HepG2 (cell line): ENCODE results near the gene ADAMTSL3. TPM values are rescaled to one million over a fixed set of nuclear protein-coding genes. Genes with fewer than 3 reads are reported as not detected.

Source experiments
- ATAC-seq: fragments of 200-7000 bp; cut with Tn5 transposase; 3 replicates; pipeline ENCODE4 v1.9.1; 2020; ENCODE audit warnings: mild to moderate bottlenecking, moderate library complexity
- BruUV-seq: library from RNA; stranded (reverse); fragments of 400-500 nt; replicated peaks from 2 replicates; lab custom pipeline; 2021; lab: Mats Ljungman, UMichigan
- CTCF ChIA-PET: fragments of 300-600 bp; formaldehyde crosslinking; extraction: SDS; loops from one replicate; lab custom pipeline; 2021; ENCODE audit warnings: low total read pairs, inconsistent platforms, low intra/inter-chr PET ratio; lab: Yijun Ruan, JAX
- POLR2A ChIA-PET: fragments of 350-600 bp; sonication (Branson Sonifier 250); formaldehyde crosslinking; loops from one replicate; lab custom pipeline; 2020; ENCODE audit warnings: antibody characterized with exemption, inconsistent platforms; lab: Yijun Ruan, JAX
- DNase-seq: peaks from one replicate; pipeline ENCODE4 v3.0.0-alpha.2; 2015; ENCODE audit warnings: low spot score
- FAIRE-seq: peaks from 3 replicates; lab custom pipeline; 2011; peaks lifted over from hg19 to GRCh38; lab: Jason Lieb, UNC
- H2AFZ ChIP-seq: one replicate; pipeline ENCODE4 v1.6.1; 2011; ENCODE audit warnings: low read length, inconsistent platforms
- H3K27ac ChIP-seq: fragments of 300-600 bp; 3 replicates; pipeline ENCODE4 v1.8.0; 2011; ENCODE audit warnings: mixed run types, mild to moderate bottlenecking, mixed read lengths, low read length, inconsistent platforms; ENCODE audit not compliant: insufficient read depth; ENCODE audit errors: extremely low read length
- H3K27me3 ChIP-seq, 2 experiments: fragments of 200-600 bp in 1 of 2; 2 replicates in 1 of 2; 3 replicates in 1 of 2; pipeline versions ENCODE4 v1.6.0 to v1.8.0; 2011; ENCODE audit warnings: low read length in 2 of 2, mild to moderate bottlenecking in 2 of 2, moderate library complexity in 2 of 2, inconsistent platforms in 1 of 2; ENCODE audit not compliant: insufficient read depth in 2 of 2, control insufficient read depth in 1 of 2
- H3K36me3 ChIP-seq, 2 experiments: fragments of 200-600 bp in 1 of 2; replicated peaks in 1 of 2; 2 replicates in 1 of 2; 3 replicates in 1 of 2; pipeline versions ENCODE4 v1.5.1 to v1.8.0; 2011; ENCODE audit warnings: low read length in 2 of 2, inconsistent platforms in 1 of 2; ENCODE audit not compliant: insufficient read depth in 2 of 2, control insufficient read depth in 1 of 2
- H3K4me1 ChIP-seq: 2 replicates; pipeline ENCODE4 v1.5.1; 2012; ENCODE audit warnings: low read length, inconsistent platforms; ENCODE audit not compliant: insufficient read depth
- H3K4me2 ChIP-seq: 2 replicates; pipeline ENCODE4 v1.6.0; 2011; ENCODE audit warnings: low read depth, low read length, inconsistent platforms
- H3K4me3 ChIP-seq, 3 experiments: fragments of 200-600 bp in 1 of 3; sonication (generic), shearing (Covaris generic) in 1 of 3; replicated peaks in 1 of 3; 2 replicates each; pipeline ENCODE4 v1.5.1; 2011 to 2016; ENCODE audit warnings: low read length in 3 of 3, inconsistent platforms in 2 of 3, low read depth in 2 of 3, mild to moderate bottlenecking in 2 of 3, control low read depth in 1 of 3, mixed read lengths in 1 of 3; ENCODE audit not compliant: insufficient read depth in 1 of 3
- H3K79me2 ChIP-seq: one replicate; pipeline ENCODE4 v1.6.1; 2011; ENCODE audit warnings: low read length, inconsistent platforms; ENCODE audit not compliant: insufficient read depth
- H3K9ac ChIP-seq: 2 replicates; pipeline ENCODE4 v1.6.0; 2011; ENCODE audit warnings: mild to moderate bottlenecking, low read depth, low read length, inconsistent platforms; ENCODE audit not compliant: insufficient read depth
- H3K9me3 ChIP-seq: 2 replicates; pipeline ENCODE4 v1.5.1; 2012; ENCODE audit warnings: mild to moderate bottlenecking, low read length
- H4K20me1 ChIP-seq: 2 replicates; pipeline ENCODE4 v1.6.0; 2011; ENCODE audit warnings: inconsistent platforms, mild to moderate bottlenecking, low read length, moderate library complexity; ENCODE audit not compliant: insufficient read depth
- CEBPB ChIP-seq: IDR thresholded peaks from 2 replicates; pipeline ENCODE4 v1.6.1; 2011; ENCODE audit warnings: low read depth, low read length, improper control_type of control experiment, borderline replicate concordance
- EP300 ChIP-seq, 3 experiments: sonication (generic) in 1 of 3; formaldehyde crosslinking in 1 of 3; IDR thresholded peaks; 2 replicates each; pipeline versions ENCODE4 v1.5.1 to v1.6.1; 2011 to 2020; ENCODE audit warnings: low read depth in 2 of 3, low read length in 2 of 3, borderline replicate concordance in 1 of 3, improper control_type of control experiment in 1 of 3, mild to moderate bottlenecking in 1 of 3, missing genetic modification reagents in 1 of 3, moderate library complexity in 1 of 3
- FOSL2 ChIP-seq: sonication (generic); formaldehyde crosslinking; IDR thresholded peaks from 2 replicates; pipeline ENCODE4 v1.4.0; 2020; ENCODE audit warnings: missing genetic modification reagents
- GATA4 ChIP-seq: sonication (generic); IDR thresholded peaks from 2 replicates; pipeline ENCODE4 v1.6.1; 2016; ENCODE audit warnings: antibody characterized with exemption, low read depth, borderline replicate concordance
- HMG20A ChIP-seq: IDR thresholded peaks from 2 replicates; pipeline ENCODE4 v1.6.1; 2016; ENCODE audit warnings: borderline replicate concordance
- JUN ChIP-seq: sonication (generic); formaldehyde crosslinking; IDR thresholded peaks from 2 replicates; pipeline ENCODE4 v1.4.0; 2020; ENCODE audit warnings: mild to moderate bottlenecking, missing genetic modification reagents
- MAFF ChIP-seq: IDR thresholded peaks from 2 replicates; pipeline ENCODE4 v1.6.1; 2011; ENCODE audit warnings: low read depth, low read length, improper control_type of control experiment
- MAFK ChIP-seq, 2 experiments: IDR thresholded peaks in 1 of 2; conservative IDR thresholded peaks in 1 of 2; 2 replicates each; pipeline ENCODE4 v1.6.1; 2011; ENCODE audit warnings: improper control_type of control experiment in 2 of 2, low read length in 2 of 2
- NFE2L1 ChIP-seq: sonication (generic); formaldehyde crosslinking; IDR thresholded peaks from 2 replicates; pipeline ENCODE4 v1.4.0; 2020; ENCODE audit warnings: missing genetic modification reagents, mild to moderate bottlenecking, borderline replicate concordance
- NR2F6 ChIP-seq, 2 experiments: IDR thresholded peaks; 2 replicates each; pipeline ENCODE4 v1.6.1; 2016; ENCODE audit warnings: antibody characterized with exemption in 1 of 2, mild to moderate bottlenecking in 1 of 2
- SOX6 ChIP-seq, 2 experiments: fragments of 450-650 bp in 1 of 2; sonication (generic) in 1 of 2; formaldehyde crosslinking in 1 of 2; IDR thresholded peaks; 2 replicates each; pipeline versions ENCODE4 v1.4.0 to v1.6.1; 2017 to 2020; ENCODE audit warnings: antibody characterized with exemption in 1 of 2, mild to moderate bottlenecking in 1 of 2, missing genetic modification reagents in 1 of 2
- SPEN ChIP-seq: sonication (generic); formaldehyde crosslinking; IDR thresholded peaks from 2 replicates; pipeline ENCODE4 v1.5.1; 2020; ENCODE audit warnings: low read depth, mild to moderate bottlenecking, missing genetic modification reagents
- ZNF224 ChIP-seq: sonication (generic); formaldehyde crosslinking; IDR thresholded peaks from 2 replicates; pipeline ENCODE4 v1.5.0; 2020; ENCODE audit warnings: mild to moderate bottlenecking, missing genetic modification reagents
- ZNF274 ChIP-seq: sonication (generic); formaldehyde crosslinking; IDR thresholded peaks from 2 replicates; pipeline ENCODE4 v1.5.1; 2020; ENCODE audit warnings: mild to moderate bottlenecking, missing genetic modification reagents
- ZNF335 ChIP-seq: sonication (generic); formaldehyde crosslinking; IDR thresholded peaks from 2 replicates; pipeline ENCODE4 v1.4.0; 2020; ENCODE audit warnings: missing genetic modification reagents
- ZNF7 ChIP-seq: IDR thresholded peaks from 2 replicates; pipeline ENCODE4 v1.6.1; 2016; ENCODE audit warnings: missing biosample characterization, missing genetic modification reagents
- WGBS: methylation state at CpG from one replicate; pipeline ENCODE4 v1.1.6; 2017; ENCODE audit warnings: low lambda C conversion rate; 5-methylcytosine and 5-hydroxymethylcytosine counted together
- in situ Hi-C: cut with HindIII; loops from 2 replicates; pipeline ENCODE4 v1.10.0; 2017; ENCODE audit warnings: low pct_unique_long_range_greater_than_20kb; ENCODE audit not compliant: extremely low pct_ligation_motif_present
- intact Hi-C: fragments of 100-400 bp; cut with micrococcal nuclease; formaldehyde crosslinking; loops from one replicate; pipeline ENCODE4 v1.10.0; 2022; ENCODE audit not compliant: unreplicated experiment
- polyA plus RNA-seq, 8 experiments: library from polyadenylated mRNA; depleted of rRNA in 3 of 8; stranded (reverse) in 7 of 8; unstranded in 1 of 8; fragments of >200 nt; fragmentation: Illumina TruSeq in 4 of 8; extraction: Trizol in 4 of 8; gene quantifications; 2 replicates each; pipeline versions ENCODE4 v1.2.1 to v1.2.3, GENCODE V29; 2011 to 2016; ENCODE audit warnings: low read depth in 4 of 8, missing spikeins in 1 of 8, mixed read lengths in 1 of 8; ENCODE audit not compliant: insufficient read depth in 1 of 8
- total RNA-seq, 5 experiments: library from RNA; depleted of rRNA; stranded (reverse); fragments of >200 nt; fragmentation: Illumina TruSeq; extraction: Trizol; gene quantifications; 2 replicates each; pipeline ENCODE4 v1.2.3, GENCODE V29; 2016; ENCODE audit warnings: low read depth in 1 of 5
- TF ChIP-seq, protein P1 (sequence below): sonication (generic); formaldehyde crosslinking; IDR thresholded peaks from 2 replicates; pipeline ENCODE4 v1.9.0; 2021; ENCODE audit warnings: missing genetic modification reagents, mild to moderate bottlenecking, borderline replicate concordance
- TF ChIP-seq, protein P2 (sequence below): IDR thresholded peaks from 2 replicates; pipeline ENCODE4 v1.6.1; 2016; ENCODE audit warnings: missing compliant biosample characterization, missing genetic modification reagents, borderline replicate concordance

The ADAMTSL3 gene
- total and polyA plus RNA-seq, 2 of the 13 experiments (the other 11 are each of a cell fraction or from before 2014, with no cell fraction given): 0.04 to 0.09 TPM

DNA sequence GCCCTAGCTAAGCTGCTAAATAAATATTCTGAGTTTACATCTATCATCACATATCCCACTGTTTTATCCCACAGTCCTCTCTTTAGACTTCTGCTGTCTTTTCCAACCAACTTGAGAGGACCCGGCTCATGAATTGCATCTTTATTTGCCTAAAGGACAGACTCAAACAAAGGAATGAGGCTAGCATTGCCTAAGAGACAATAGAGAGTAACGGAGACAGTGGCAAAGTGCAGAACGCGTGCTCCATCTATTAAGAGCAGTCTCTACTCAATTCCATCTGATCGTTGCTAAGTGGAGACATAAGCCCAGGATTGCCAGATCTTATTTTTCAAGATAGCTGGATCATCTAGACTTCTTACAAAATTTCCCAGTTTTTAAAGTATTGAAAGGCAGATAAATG is 2.3 kb downstream of the ADAMTSL3 start (continued):
- TF ChIP-seq, protein P1, sequence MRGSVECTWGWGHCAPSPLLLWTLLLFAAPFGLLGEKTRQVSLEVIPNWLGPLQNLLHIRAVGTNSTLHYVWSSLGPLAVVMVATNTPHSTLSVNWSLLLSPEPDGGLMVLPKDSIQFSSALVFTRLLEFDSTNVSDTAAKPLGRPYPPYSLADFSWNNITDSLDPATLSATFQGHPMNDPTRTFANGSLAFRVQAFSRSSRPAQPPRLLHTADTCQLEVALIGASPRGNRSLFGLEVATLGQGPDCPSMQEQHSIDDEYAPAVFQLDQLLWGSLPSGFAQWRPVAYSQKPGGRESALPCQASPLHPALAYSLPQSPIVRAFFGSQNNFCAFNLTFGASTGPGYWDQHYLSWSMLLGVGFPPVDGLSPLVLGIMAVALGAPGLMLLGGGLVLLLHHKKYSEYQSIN (CRISPR knock-in tag): no peak

DNA sequence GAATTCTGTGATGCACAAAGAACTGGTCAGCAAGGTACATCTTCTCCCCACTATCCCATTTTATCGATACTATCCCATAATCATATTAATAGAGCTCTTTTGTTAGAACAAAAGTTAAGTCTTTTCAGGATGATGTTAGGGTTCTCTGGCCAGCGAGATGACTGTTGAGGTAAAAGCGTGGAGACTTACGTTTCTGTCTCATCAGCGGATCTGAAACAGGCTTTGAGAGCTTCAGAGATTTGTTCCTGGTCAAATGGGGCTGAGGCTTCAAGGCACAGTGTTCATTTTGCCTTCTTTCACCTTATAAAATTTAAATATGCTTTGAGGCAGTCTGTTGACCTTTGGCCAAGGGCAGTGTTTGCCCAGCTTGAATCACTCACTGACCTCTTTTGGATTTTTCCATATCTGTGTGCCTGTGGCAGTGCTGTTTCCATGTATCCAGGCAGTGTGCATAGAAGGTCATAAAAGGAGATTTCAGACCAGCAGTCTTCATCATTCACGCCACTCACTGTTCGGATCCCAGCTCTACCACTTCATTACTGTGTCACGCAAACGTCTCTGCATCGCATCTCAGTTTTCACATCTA is 3.1 kb downstream of the ADAMTSL3 start:
- BruUV-seq: no TSS peak
- Histone ChIP-seq H3K36me3 (no peaks in the 10 kb centered on the region), H2AFZ (no peak overlapping the region), H4K20me1 (no peaks in the 10 kb centered on the region), H3K27me3 (peaks cover 0 to 13% of the 10 kb centered on the region in 2 experiments; a peak in 3 of 5 replicates), H3K4me2 (peak overlapping the region; percentile 48), H3K79me2 (no peaks in the 10 kb centered on the region), H3K27ac (no peak overlapping the region), H3K9ac (no peak overlapping the region), H3K4me1 (peaks cover 32% of the 10 kb centered on the region), H3K9me3 (no peaks in the 10 kb centered on the region), H3K4me3 (no peak overlapping the region; a peak in 1 of 6 replicates)
- ChIA-PET POLR2A (no interaction called here), CTCF (no interaction called here)
- WGBS: 58% methylated on average over 10 of the region's 10 CpGs
- in situ Hi-C loops: no loop called here
- intact Hi-C loops: no loop called here
- FAIRE-seq (peak; percentile 76), DNase-seq (peak; percentile 61), ATAC-seq (peak; percentile 83)
- TF ChIP-seq MAFF (0 out of 2 replicates have a peak, but pooled peaks have one; percentile 16), SPEN (CRISPR knock-in tag) (no peak), MAFK (conservative IDR thresholded peaks at IDR 0.05 in 1 of 2, IDR thresholded peaks at IDR 0.05 in 1 of 2; ENCODE audit: low read length in 2 of 2) (peak; percentile 38 to 58; a peak in 2 of 4 replicates), ZNF7 (CRISPR knock-in tag) (peak; percentile 61; the same call in 1 of the 2 replicates), GATA4 (no peak), HMG20A (peak; percentile 35; the same call in 1 of the 2 replicates), CEBPB (no peak), JUN (no peak), FOSL2 (CRISPR knock-in tag) (peak; percentile 79), EP300 (IDR thresholded peaks at IDR 0.05; ENCODE audit: low read depth in 2 of 2, low read length in 2 of 2) (peak in 1 of 2 experiments; percentile 48; a peak in 1 of 4 replicates), EP300 (CRISPR knock-in tag; IDR thresholded peaks at IDR 0.05; ENCODE audit: borderline replicate concordance) (no peak), SOX6 (IDR thresholded peaks at IDR 0.05) (no peak), SOX6 (CRISPR knock-in tag; IDR thresholded peaks at IDR 0.05) (0 out of 2 replicates have a peak, but pooled peaks have one; percentile 24), NFE2L1 (no peak), ZNF274 (CRISPR knock-in tag) (no peak), ZNF335 (CRISPR knock-in tag) (no peak), ZNF224 (CRISPR knock-in tag) (no peak), NR2F6 (IDR thresholded peaks at IDR 0.05) (peak; percentile 50; the same call in 1 of the 2 replicates), NR2F6 (CRISPR knock-in tag; IDR thresholded peaks at IDR 0.05) (peak; percentile 61; the same call in 1 of the 2 replicates)
- TF ChIP-seq, protein P2, sequence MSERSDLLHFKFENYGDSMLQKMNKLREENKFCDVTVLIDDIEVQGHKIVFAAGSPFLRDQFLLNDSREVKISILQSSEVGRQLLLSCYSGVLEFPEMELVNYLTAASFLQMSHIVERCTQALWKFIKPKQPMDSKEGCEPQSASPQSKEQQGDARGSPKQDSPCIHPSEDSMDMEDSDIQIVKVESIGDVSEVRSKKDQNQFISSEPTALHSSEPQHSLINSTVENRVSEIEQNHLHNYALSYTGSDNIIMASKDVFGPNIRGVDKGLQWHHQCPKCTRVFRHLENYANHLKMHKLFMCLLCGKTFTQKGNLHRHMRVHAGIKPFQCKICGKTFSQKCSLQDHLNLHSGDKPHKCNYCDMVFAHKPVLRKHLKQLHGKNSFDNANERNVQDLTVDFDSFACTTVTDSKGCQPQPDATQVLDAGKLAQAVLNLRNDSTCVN: peak; percentile 80
